GM19035 (cell line): ENCODE measurements around the gene PTF1A.

Source experiments
- ATAC-seq: cut with Tn5 transposase; IDR thresholded peaks from one replicate; pipeline ENCODE4 v1.9.1; 2021; ENCODE audit not compliant: unreplicated experiment

Gene PTF1A

DNA sequence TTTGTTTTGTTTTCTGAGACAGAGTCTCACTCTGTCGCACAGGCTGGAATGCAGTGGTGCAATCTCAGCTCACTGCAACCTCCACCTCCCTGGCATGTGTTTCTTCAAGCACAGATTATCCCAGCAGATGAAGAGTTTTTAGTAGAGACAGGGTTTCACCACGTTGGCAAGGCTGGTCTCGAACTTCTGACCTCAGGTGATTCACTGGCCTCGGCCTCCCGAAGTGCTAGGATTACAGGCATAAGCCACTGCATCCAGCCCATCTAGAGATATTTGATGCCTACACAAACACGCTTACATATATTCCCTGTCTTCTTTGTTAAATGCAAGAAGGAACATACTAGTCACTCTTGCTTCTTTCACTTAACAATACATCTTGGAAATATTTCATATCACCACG, 5.9 kb upstream of the PTF1A start:
- ATAC-seq, result no peak

GRCh38 chr10:23186697-23187096, 5.4 kb upstream of the PTF1A start:
- no peak for ATAC-seq

DNA sequence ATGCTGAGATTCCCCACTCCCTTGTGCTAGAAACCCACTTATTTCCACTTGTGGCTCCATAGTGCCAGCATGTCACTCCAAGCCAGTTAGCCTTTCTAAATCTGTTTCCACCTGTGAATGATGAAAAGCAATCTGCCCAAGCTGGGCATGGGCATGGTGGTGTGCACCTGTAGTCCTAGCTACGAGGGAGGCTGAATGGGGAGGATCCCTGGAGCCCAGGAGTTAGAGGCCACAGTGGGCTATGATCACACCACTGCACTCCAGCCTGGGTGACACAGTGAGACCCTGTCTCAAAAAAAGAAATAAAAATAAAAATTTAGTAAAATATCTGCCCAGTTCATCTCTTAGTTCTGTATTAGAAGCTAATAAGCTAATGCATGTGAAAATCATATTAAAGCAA, 5.0 kb upstream of the PTF1A start:
- ATAC-seq, result no peak

DNA sequence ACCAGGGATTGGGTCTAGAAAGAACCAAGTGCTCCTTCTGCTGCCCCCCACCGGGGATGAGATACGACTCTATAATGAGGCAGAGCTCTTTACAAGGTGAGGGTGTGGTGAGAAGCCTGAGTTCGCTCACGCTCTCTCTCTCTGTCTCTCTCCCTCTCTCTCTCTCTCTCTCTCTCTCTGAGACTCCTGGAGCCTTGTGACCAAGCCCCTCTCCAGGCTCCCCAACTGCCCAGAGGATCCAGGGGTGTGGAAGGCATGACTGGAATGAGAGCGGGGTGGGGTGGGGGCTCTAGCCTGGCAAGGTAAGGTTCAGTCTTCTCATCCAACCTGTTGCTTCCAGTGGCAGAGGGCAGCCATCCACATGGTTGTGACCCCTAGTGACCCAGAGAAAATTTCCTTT, 3.1 kb upstream of the PTF1A start:
- no peak for ATAC-seq

- no peak for ATAC-seq
Observed at GRCh38 chr10:23190872-23191763, 994 bp upstream of the PTF1A start.

GRCh38 chr10:23192712-23193434, 761 bp downstream of the PTF1A start:
- no peak for ATAC-seq

DNA sequence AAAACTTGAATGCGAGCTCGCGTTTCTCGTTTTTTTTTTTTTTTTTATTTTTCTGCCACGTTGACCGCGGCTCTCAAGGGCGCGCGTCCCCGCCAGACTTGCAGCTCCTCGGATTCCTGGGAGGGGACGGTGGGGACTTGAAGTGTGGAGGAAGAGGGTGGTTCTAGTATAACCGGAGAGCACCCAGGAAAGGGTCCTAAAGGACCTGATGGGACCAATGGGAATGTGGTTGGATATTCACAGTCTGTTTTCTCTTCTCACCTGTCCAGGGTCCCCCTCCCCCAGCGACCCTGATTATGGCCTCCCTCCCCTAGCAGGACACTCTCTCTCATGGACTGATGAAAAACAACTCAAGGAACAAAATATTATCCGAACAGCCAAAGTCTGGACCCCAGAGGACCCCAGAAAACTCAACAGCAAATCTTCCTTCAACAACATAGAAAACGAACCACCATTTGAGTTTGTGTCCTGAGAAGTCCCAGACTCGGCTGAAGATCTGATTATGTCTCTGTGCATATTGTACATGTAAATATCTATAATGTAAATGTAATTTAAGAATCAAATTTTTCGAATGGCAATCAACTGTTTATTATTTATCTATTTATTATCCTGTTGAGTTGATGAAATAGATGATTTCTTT, 1.4 kb downstream of the PTF1A start:
- ATAC-seq, result no peak

- ATAC-seq, result no peak
Observed at GRCh38 chr10:23194471-23194965, 2.4 kb downstream of the PTF1A start.

DNA sequence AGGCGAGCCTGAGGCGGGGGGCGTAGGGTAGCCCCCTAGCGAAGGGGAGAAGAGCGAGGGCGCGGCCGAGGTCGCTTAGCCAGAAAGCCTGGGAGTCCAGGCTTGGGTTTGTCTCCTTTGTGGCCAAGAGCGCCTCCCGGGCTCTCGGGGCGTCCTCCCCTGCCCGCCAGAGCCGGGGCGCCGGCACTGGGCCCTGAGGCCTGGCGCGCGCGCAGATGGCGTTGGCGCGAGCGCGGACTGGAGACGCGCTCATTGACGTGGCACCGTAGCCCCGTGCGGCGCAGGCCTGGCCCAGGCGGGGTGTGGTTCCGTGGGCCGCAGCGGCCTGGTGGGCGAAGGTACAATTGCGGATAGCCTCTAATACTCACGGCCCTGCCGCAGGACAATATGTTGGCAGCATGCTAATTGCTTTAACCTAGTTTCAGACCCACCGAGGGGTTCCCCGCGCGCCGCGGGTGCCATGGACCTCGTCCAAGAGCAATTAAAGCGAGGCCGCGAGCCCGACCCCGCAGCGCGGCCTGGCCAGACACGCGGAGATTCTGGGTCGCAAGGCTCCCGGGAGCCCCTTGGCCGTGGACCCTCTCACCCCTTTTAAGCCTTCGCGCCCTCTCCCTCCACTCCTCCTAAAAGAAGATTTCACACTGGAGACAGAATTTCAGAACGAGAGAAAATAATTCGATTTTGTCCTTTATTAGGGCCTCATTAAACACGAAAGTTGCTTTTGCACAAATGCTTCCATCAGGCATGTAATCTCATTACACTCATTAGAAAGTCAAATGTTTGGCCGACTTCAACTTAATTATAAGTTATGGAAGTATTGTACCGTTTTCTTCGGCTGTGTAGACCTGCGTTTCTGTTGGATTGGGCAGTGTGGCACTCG, 3.1 kb downstream of the PTF1A start:
- ATAC-seq, result no peak

- ATAC-seq, result no peak
Observed at GRCh38 chr10:23195846-23196600, 3.9 kb downstream of the PTF1A start.

GRCh38 chr10:23196915-23197314, 4.8 kb downstream of the PTF1A start:
- ATAC-seq, result no peak

GRCh38 chr10:23197416-23197861, 5.3 kb downstream of the PTF1A start:
- ATAC-seq, result no peak

- no peak for ATAC-seq
Observed at GRCh38 chr10:23198610-23198939, 6.5 kb downstream of the PTF1A start.

DNA sequence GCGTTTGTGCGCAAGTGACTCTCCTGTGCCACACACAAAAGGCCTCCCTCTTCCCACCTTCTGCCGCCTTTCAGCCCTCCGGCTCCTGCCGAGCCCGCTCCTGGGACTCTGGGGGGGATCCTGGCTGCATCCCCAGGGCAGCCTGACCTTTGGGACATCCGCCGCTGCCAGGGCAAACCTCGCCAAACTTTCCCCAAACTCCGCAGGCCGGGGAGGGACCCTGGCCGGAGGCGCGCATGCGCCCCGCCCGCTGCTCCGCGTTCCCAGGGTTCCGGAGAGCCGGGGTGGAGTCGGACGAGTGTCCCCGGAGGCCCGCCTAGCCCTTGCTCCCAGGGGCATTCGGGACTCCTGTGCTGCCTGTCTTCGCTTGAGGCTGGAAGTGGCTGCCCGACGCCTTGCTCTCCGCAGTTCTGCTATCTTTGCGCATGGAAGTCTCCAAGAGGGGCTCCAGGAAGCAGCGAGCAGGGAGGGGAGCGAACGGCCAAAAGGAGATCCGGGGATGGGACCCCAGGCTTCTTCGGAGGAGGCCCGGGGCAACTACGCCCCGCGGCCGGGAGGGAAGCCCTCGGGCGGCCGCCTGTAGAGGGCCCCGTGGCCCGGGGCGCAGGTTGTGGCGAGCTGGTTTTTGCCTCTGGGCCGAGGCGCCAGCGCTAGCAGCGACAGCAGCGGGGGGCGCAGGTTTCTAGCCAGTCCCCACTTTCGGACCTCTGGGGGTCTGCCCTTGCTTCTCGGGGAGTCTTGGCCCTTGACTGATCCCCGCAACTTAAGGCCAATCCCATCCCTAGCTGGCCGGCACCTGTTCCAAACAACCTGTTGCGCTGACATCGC, 7.0 kb downstream of the PTF1A start:
- ATAC-seq, result no peak

- ATAC-seq, result no peak
Observed at GRCh38 chr10:23199768-23200511, 7.8 kb downstream of the PTF1A start.

DNA sequence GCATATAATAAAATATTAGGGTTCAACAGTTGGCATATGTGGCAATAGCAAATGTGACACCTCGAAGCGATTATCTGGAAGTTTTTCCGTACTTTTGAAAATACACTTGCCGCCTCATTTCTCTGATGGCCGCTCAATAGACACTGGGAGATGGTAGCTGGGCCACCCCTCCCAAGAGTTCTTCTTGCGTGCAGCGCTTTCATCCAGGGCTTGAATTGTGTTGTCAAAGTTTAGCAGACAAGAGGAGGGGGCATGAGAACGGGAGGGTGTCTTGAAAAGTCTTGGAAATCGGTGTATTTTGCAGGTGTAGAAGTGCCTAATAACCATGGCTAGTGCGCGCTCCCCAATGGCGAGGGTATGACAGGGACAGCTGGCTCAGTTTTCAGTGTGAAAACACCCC, 8.5 kb downstream of the PTF1A start:
- ATAC-seq, result no peak

DNA sequence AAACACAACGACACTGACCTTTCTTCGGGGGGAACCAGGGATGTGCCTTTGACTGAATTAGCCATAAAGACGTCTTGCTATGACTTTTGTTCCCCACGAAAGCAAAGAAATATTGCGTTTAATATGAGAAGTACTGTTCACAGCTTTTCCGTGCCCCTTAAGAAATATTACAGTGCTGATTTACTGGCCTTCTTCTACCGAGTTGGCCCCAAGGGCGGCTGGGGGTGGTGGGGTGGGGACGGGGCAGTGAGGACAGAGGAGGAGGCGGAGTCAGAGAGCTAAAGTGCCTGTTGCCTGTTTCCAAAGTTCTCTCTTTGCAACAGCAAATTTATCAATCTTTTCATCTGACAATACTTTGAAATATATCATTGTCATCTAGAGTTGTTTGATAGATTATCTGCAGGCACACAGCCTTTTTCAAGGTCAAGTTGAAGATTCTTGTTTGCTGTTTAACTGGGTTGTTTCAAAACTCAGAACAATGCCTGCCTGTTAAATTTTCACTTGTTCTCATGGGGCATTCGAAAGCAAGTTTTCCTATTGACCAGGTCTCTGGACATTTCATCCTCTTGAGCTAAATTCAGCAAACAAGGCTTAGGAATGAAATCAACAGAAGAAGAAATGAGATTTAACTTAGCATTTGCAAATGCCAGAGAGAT, 9.0 kb downstream of the PTF1A start:
- no peak for ATAC-seq

DNA sequence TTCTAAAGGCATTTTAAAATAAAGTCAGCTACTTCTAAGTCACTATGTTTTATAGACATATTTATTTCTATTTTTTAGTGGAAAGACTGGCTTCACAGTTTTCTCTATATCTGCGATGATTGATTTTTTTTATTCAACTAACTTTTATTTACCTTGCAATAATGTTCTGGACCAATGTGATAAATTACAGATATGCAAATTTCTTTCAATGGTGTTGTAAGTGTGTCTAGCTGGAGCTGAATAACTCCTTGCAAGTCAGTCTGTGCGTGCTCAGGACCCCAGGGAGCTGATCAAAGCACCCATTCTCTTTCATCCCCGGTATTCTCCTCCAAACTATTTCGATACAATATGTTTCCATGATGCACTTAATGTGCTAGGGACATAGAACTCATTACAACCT, 9.7 kb downstream of the PTF1A start:
- ATAC-seq, result no peak
